Neural cell (in vitro differentiated cells): ENCODE measurements around the gene MRPL34. TPM values are rescaled to one million over a fixed set of nuclear protein-coding genes. Genes with fewer than 3 reads are reported as not detected.

Experiments used
- H2AFZ ChIP-seq: fragments of 200-600, 300-800 bp; sonication (generic), shearing (Covaris generic); 2 replicates; pipeline ENCODE4 v1.6.0; 2014; ENCODE audit warnings: low read depth, mild to moderate bottlenecking, antibody characterized with exemption, low read length, moderate library complexity
- H3F3A ChIP-seq: fragments of 200-600 bp; shearing (Covaris generic); 2 replicates; pipeline ENCODE4 v1.6.1; 2016; ENCODE audit warnings: mild to moderate bottlenecking, moderate library complexity, mixed read lengths, antibody characterized with exemption, low read length; ENCODE audit not compliant: insufficient read depth, poor library complexity, severe bottlenecking
- H3K27ac ChIP-seq: fragments of 200-600, 300-800 bp; sonication (generic), shearing (Covaris generic); 2 replicates; pipeline ENCODE4 v1.5.1; 2014; ENCODE audit warnings: mild to moderate bottlenecking, low read length, moderate library complexity
- H3K27me3 ChIP-seq: fragments of 300-800, 200-600 bp; sonication (generic), shearing (Covaris generic); 2 replicates; pipeline ENCODE4 v1.6.0; 2014; ENCODE audit warnings: mild to moderate bottlenecking, low read depth, low read length, moderate library complexity; ENCODE audit not compliant: insufficient read depth
- H3K36me3 ChIP-seq: fragments of 300-800, 200-600 bp; sonication (generic), shearing (Covaris generic); 2 replicates; pipeline ENCODE4 v1.5.1; 2014; ENCODE audit warnings: mild to moderate bottlenecking, antibody characterized with exemption, low read length, moderate library complexity; ENCODE audit not compliant: insufficient read depth
- H3K4me2 ChIP-seq: fragments of 300-800, 200-600 bp; sonication (generic), shearing (Covaris generic); 2 replicates; pipeline ENCODE4 v1.6.0; 2014; ENCODE audit warnings: mild to moderate bottlenecking, low read length
- H3K4me3 ChIP-seq: fragments of 300-800, 200-600 bp; sonication (generic), shearing (Covaris generic); 2 replicates; pipeline ENCODE4 v1.5.1; 2014; ENCODE audit warnings: mild to moderate bottlenecking, low read length, moderate library complexity
- H3K79me2 ChIP-seq: fragments of 200-600 bp; shearing (Covaris generic); replicated peaks from 2 replicates; pipeline ENCODE4 v1.6.0; 2014; ENCODE audit warnings: mild to moderate bottlenecking, low read length, moderate library complexity; ENCODE audit not compliant: insufficient read depth
- H3K9ac ChIP-seq: fragments of 300-800, 200-600 bp; sonication (generic), shearing (Covaris generic); 2 replicates; pipeline ENCODE4 v1.6.1; 2016; ENCODE audit warnings: mild to moderate bottlenecking, low read length, mixed read lengths
- H3K9me2 ChIP-seq: fragments of 200-600 bp; shearing (Covaris generic); 2 replicates; pipeline ENCODE4 v1.6.1; 2016; ENCODE audit warnings: mild to moderate bottlenecking, low read length, mixed read lengths; ENCODE audit not compliant: insufficient read depth
- H3K9me3 ChIP-seq: fragments of 200-600, 300-800 bp; sonication (generic), shearing (Covaris generic); 2 replicates; pipeline ENCODE4 v1.6.1; 2016; ENCODE audit warnings: mild to moderate bottlenecking, mixed run types, low read length, moderate library complexity, mixed read lengths
- H4K20me1 ChIP-seq: fragments of 200-600 bp; shearing (Covaris generic); 2 replicates; pipeline ENCODE4 v1.6.1; 2016; ENCODE audit warnings: mild to moderate bottlenecking, mixed run types; ENCODE audit not compliant: insufficient read depth
- EP300 ChIP-seq: fragments of 450-650 bp; conservative IDR thresholded peaks from 2 replicates; pipeline ENCODE4 v1.6.1; 2014; ENCODE audit warnings: antibody characterized with exemption, mild to moderate bottlenecking, moderate library complexity; ENCODE audit not compliant: poor library complexity, severe bottlenecking
- EZH2 ChIP-seq: fragments of 200-600, 300-800 bp; shearing (Covaris generic), sonication (generic); IDR thresholded peaks from 2 replicates; pipeline ENCODE4 v1.6.1; 2014; ENCODE audit warnings: antibody characterized with exemption, low read length, borderline replicate concordance, mild to moderate bottlenecking; ENCODE audit not compliant: insufficient read depth, poor library complexity, severe bottlenecking
- MXI1 ChIP-seq: fragments of 450-650 bp; conservative IDR thresholded peaks from 2 replicates; pipeline ENCODE4 v1.6.1; 2014; ENCODE audit warnings: antibody characterized with exemption, mild to moderate bottlenecking; ENCODE audit not compliant: poor library complexity, severe bottlenecking
- POLR2AphosphoS5 ChIP-seq: IDR thresholded peaks from 2 replicates; pipeline ENCODE4 v1.6.1; 2012
- RAD21 ChIP-seq: fragments of 450-650 bp; conservative IDR thresholded peaks from 2 replicates; pipeline ENCODE4 v1.6.1; 2014; ENCODE audit warnings: antibody characterized with exemption, mild to moderate bottlenecking, moderate library complexity
- SMC3 ChIP-seq: fragments of 450-650 bp; conservative IDR thresholded peaks from 2 replicates; pipeline ENCODE4 v1.6.1; 2014; ENCODE audit warnings: antibody characterized with exemption, mild to moderate bottlenecking, moderate library complexity; ENCODE audit not compliant: poor library complexity
- TAF1 ChIP-seq: IDR thresholded peaks from 2 replicates; pipeline ENCODE4 v1.6.1; 2012; ENCODE audit warnings: low read depth
- polyA plus RNA-seq: library from polyadenylated mRNA; depleted of rRNA; stranded (reverse); fragments of >200 nt; gene quantifications from 2 replicates; pipeline ENCODE4 v1.2.3, GENCODE V29; 2014
- TF ChIP-seq, protein P1 (sequence below): fragments of 450-650 bp; IDR thresholded peaks from 2 replicates; pipeline ENCODE4 v1.5.1; 2014; ENCODE audit warnings: antibody characterized with exemption, mild to moderate bottlenecking, moderate library complexity; ENCODE audit not compliant: poor library complexity, severe bottlenecking
- TF ChIP-seq, protein P2 (sequence below): IDR thresholded peaks from 2 replicates; pipeline ENCODE4 v1.6.1; 2012; ENCODE audit warnings: borderline replicate concordance

MRPL34 gene
- polyA plus RNA-seq, 1 donor from 2014 or later: 61.7 TPM

DNA sequence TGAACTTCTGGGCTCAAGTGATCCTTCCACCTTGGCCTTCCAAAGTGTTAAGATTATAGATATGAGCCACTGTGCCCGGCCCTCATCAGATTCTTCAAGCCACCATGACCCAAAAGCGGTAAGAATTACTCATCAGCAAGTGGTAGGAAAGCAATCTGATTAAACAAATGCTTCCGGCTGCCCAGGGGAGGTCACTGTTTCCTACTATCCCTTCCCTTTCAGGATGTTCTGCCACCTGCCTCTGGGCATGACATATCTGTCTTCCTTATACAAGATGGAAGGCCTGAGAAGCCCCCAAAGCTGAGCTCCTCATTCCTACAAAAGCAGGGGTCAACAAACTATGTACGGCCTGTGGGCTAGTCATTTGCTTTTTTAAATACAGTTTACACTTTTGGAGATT, 9.4 kb upstream of the MRPL34 start:
- Histone ChIP-seq H2AFZ (no peak overlapping the region), H3K9ac (no peak overlapping the region), H3K9me2 (no peaks in the 10 kb centered on the region), H3K4me2 (no peak overlapping the region), H4K20me1 (no peaks in the 10 kb centered on the region), H3K27me3 (no peaks in the 10 kb centered on the region), H3F3A (no peaks in the 10 kb centered on the region), H3K9me3 (peaks cover 5% of the 10 kb centered on the region), H3K27ac (no peak overlapping the region), H3K79me2 (no peaks in the 10 kb centered on the region), H3K36me3 (peaks cover 6% of the 10 kb centered on the region), H3K4me3 (no peak overlapping the region)
- no peak for TF ChIP-seq SMC3
- TF ChIP-seq, protein P1, sequence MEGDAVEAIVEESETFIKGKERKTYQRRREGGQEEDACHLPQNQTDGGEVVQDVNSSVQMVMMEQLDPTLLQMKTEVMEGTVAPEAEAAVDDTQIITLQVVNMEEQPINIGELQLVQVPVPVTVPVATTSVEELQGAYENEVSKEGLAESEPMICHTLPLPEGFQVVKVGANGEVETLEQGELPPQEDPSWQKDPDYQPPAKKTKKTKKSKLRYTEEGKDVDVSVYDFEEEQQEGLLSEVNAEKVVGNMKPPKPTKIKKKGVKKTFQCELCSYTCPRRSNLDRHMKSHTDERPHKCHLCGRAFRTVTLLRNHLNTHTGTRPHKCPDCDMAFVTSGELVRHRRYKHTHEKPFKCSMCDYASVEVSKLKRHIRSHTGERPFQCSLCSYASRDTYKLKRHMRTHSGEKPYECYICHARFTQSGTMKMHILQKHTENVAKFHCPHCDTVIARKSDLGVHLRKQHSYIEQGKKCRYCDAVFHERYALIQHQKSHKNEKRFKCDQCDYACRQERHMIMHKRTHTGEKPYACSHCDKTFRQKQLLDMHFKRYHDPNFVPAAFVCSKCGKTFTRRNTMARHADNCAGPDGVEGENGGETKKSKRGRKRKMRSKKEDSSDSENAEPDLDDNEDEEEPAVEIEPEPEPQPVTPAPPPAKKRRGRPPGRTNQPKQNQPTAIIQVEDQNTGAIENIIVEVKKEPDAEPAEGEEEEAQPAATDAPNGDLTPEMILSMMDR: no peak
- TF ChIP-seq MXI1: no peak
- no peak for TF ChIP-seq EP300
- TF ChIP-seq EZH2: no peak
- no peak for TF ChIP-seq RAD21
- no peak for TF ChIP-seq TAF1

DNA sequence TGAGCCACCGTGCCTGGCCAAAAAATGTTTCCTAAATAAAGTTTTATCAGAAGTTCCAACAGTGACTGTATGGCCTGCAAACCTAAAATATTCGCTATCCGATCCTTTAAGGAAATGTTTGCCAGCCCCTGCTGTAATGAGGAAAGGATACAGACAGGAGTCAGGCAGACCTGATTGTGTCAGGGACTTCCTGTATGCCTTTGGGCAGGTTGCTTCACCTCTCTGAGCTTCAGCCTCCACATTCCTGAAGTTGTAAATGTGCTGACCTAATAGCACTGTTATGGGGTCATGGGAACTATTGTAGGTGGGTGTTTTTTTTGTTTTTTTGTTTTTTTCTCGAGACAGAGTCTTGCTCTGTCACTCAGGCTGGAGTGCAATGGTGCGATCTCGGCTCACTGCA, 8.7 kb upstream of the MRPL34 start:
- H3K4me3 ChIP-seq: no peak overlapping the region
- no peak overlapping the region for H3K4me2 ChIP-seq
- H3K9me3 ChIP-seq: peaks cover 5% of the 10 kb centered on the region
- no peak overlapping the region for H3K9ac ChIP-seq
- no peaks in the 10 kb centered on the region for H3K79me2 ChIP-seq
- H3K36me3 ChIP-seq: peaks cover 6% of the 10 kb centered on the region
- no peaks in the 10 kb centered on the region for H3K27me3 ChIP-seq
- H3K9me2 ChIP-seq: no peaks in the 10 kb centered on the region
- no peaks in the 10 kb centered on the region for H3F3A ChIP-seq
- no peak overlapping the region for H3K27ac ChIP-seq
- no peak for TF ChIP-seq EP300
- TF ChIP-seq EZH2: no peak
- TF ChIP-seq, protein P2, sequence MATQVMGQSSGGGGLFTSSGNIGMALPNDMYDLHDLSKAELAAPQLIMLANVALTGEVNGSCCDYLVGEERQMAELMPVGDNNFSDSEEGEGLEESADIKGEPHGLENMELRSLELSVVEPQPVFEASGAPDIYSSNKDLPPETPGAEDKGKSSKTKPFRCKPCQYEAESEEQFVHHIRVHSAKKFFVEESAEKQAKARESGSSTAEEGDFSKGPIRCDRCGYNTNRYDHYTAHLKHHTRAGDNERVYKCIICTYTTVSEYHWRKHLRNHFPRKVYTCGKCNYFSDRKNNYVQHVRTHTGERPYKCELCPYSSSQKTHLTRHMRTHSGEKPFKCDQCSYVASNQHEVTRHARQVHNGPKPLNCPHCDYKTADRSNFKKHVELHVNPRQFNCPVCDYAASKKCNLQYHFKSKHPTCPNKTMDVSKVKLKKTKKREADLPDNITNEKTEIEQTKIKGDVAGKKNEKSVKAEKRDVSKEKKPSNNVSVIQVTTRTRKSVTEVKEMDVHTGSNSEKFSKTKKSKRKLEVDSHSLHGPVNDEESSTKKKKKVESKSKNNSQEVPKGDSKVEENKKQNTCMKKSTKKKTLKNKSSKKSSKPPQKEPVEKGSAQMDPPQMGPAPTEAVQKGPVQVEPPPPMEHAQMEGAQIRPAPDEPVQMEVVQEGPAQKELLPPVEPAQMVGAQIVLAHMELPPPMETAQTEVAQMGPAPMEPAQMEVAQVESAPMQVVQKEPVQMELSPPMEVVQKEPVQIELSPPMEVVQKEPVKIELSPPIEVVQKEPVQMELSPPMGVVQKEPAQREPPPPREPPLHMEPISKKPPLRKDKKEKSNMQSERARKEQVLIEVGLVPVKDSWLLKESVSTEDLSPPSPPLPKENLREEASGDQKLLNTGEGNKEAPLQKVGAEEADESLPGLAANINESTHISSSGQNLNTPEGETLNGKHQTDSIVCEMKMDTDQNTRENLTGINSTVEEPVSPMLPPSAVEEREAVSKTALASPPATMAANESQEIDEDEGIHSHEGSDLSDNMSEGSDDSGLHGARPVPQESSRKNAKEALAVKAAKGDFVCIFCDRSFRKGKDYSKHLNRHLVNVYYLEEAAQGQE: no peak
- no peak for TF ChIP-seq POLR2AphosphoS5
- TF ChIP-seq, protein P1: no peak
- TF ChIP-seq MXI1: no peak
- TF ChIP-seq TAF1: no peak
- no peak for TF ChIP-seq RAD21
- TF ChIP-seq SMC3: no peak
- H2AFZ ChIP-seq: no peak overlapping the region
- no peaks in the 10 kb centered on the region for H4K20me1 ChIP-seq
